ENCODE measurements around the gene GPR156.

GPR156 gene

DNA sequence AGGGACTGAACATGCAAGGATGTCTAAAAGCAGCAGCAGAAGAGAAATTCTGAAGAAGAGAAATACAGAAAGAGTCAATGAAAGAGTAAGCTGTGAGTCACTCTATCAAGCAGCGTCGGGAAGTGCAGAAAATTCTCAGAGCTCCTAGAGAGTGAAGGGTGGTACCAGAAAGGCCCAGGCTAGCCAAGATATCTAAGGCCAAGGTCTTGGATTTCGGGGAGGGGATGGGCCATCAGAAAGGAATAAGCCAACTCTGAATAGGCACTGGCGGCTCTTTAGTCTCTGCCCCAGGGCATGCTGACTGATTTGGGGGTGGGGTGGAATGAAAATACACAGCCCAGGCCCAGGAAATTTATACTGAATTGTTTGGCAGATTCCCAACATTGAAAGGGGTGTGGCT, 70.8 kb downstream of the GPR156 start:
- H3K4me3 ChIP-seq (ENCODE audit: low read length), result no peak overlapping the region
- no peak for TF ChIP-seq CTCF (conservative IDR thresholded peaks at IDR 0.05; ENCODE audit: low read depth, low read length)
- no peak for DNase-seq (ENCODE audit: low read depth)

DNA sequence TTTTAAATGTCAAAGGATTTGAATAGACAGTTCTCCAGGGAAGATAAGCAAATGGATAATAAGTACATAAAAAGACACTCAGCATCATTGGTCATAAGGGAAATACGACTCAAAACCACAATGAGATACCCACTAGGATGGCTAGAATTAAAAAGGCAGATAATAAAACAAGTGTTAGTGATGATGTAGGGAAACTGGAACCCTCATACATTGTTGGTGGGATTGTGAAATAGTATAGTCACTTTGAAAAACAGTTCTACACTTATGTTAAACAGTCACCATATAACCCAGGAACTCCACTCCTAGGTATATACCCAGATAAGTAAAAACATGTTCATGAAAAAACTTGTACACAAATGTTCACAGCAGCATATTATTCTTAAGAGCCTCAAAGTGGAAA, 72.5 kb downstream of the GPR156 start:
- DNase-seq (ENCODE audit: low read depth), result no peak
- no peak for TF ChIP-seq CTCF (conservative IDR thresholded peaks at IDR 0.05; ENCODE audit: low read depth, low read length)
- no peak overlapping the region for H3K4me3 ChIP-seq (ENCODE audit: low read length)

DNA sequence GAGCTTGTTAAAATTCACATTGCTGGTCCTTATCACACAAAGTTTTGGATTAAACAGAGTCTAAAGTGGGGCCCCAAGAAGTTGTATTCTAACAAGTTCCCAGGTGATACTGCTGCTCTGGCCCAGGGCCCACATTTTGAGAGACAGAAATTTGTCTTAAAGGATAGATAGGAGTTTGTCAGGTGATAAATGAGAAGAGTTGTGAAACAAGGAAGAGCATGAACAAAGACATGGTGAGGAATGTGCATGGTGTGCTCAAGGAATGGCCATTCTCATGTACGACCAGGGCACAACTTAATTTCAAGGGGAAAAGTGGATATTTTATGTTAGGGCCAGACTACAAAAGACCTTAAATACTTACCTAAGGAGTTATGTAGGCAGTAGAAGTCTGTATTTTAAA, 75.6 kb downstream of the GPR156 start:
- DNase-seq (ENCODE audit: low read depth), result no peak
- TF ChIP-seq CTCF (conservative IDR thresholded peaks at IDR 0.05; ENCODE audit: low read depth, low read length), result no peak
- no peak overlapping the region for H3K4me3 ChIP-seq (ENCODE audit: low read length)

DNA sequence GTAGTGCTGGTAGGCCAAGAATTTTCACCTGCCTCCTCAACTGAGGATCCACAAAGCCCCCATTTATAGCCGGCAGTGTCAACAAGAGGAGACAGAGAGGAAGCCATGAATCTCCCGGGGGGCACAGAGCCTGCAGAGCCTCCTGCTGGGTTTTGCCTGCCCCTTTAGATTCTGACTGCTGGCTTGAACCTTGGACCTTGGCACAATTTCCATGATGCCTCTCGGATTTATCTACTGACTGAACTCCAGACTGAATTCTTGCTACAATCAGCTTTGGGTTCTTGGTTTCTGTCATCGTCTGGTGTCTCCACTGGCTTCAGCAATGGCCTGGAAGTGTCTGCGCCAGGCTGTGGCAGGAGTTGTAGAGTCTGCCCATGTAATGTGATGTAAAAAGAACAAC, 80.7 kb downstream of the GPR156 start:
- H3K4me3 ChIP-seq (ENCODE audit: low read length), result no peak overlapping the region
- DNase-seq (ENCODE audit: low read depth), result no peak
- no peak for TF ChIP-seq CTCF (conservative IDR thresholded peaks at IDR 0.05; ENCODE audit: low read depth, low read length)

- no peak for TF ChIP-seq CTCF (conservative IDR thresholded peaks at IDR 0.05; ENCODE audit: low read depth, low read length)
- no peak overlapping the region for H3K4me3 ChIP-seq (ENCODE audit: low read length)
- no peak for DNase-seq (ENCODE audit: low read depth)
Measured at GRCh38 chr3:120203621-120204020, 81.4 kb downstream of the GPR156 start.

DNA sequence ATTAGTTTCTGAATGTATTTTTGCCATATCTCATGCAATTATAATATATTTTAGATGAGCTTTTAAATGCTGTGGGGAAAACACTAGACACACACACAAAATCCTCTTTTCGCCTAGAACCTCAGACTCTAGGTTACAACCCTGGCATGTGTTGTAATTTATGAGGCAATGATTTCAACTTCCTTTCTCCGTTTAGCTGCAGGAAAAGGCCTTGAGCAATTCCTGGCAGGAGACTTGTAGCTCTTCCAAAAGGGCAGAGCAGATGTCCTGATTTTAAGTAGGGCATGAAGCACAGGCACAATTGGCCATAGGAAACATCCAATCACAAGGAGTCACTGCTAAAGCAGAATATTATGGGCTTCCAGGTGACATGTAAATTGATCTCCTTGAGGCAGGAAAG, 82.0 kb downstream of the GPR156 start:
- DNase-seq (ENCODE audit: low read depth), result no peak
- no peak overlapping the region for H3K4me3 ChIP-seq (ENCODE audit: low read length)
- no peak for TF ChIP-seq CTCF (conservative IDR thresholded peaks at IDR 0.05; ENCODE audit: low read depth, low read length)

DNA sequence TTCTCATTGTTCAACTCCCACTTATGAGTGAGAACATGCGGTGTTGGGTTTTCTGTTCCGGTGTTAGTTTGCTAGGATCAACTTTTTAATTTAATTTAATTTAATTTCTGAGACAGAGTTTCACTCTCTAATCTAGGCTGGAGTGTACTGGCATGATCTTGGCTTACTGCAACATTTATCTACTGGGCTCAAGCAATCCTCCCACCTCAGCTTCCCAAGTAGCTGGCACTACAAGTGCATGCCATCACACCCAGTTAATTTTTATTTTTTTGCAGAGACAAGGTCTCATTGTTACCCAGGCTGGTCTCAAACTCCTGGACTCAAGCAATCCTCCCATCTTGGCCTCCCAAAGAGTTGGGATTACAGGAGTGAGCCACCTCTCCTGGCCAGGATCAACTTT, 82.7 kb downstream of the GPR156 start:
- no peak overlapping the region for H3K4me3 ChIP-seq (ENCODE audit: low read length)

More for the DNA sequence above, 82.7 kb downstream of the GPR156 start:
- no peak for DNase-seq (ENCODE audit: low read depth)
- no peak for TF ChIP-seq CTCF (conservative IDR thresholded peaks at IDR 0.05; ENCODE audit: low read depth, low read length)

Measured in retinal pigment epithelial cell (primary cell).